IMR-90 (cell line): ENCODE data around the gene ESYT3. TPM values are rescaled to one million over a fixed set of nuclear protein-coding genes. Genes with fewer than 3 reads are reported as not detected.

Experiments used
- ATAC-seq: fragments of 200-7000 bp; cut with Tn5 transposase; 2 replicates; pipeline ENCODE4 v1.9.1; 2020; ENCODE audit warnings: low read depth, mild to moderate bottlenecking, moderate library complexity
- BruUV-seq: library from RNA; stranded (reverse); fragments of 400-500 nt; replicated peaks from 2 replicates; lab custom pipeline; 2021; lab: Mats Ljungman, UMichigan
- CTCF ChIA-PET: fragments of 300-600 bp; formaldehyde crosslinking; extraction: SDS; loops from one replicate; lab custom pipeline; 2021; ENCODE audit warnings: antibody characterized with exemption; lab: Yijun Ruan, JAX
- POLR2A ChIA-PET: fragments of 300-600 bp; sonication (Branson Sonifier 250); formaldehyde crosslinking; loops from one replicate; lab custom pipeline; 2022; ENCODE audit warnings: antibody characterized with exemption; ENCODE audit not compliant: unreplicated experiment; lab: Charles Lee
- DNase-seq: peaks from one replicate; pipeline ENCODE4 v3.0.0; 2013
- H2AFZ ChIP-seq: replicated peaks from 2 replicates; pipeline ENCODE3; 2013; ENCODE audit warnings: low read length, mild to moderate bottlenecking; ENCODE audit not compliant: poor library complexity
- H2AK5ac ChIP-seq: 2 replicates; pipeline ENCODE4 v1.6.1; 2013; ENCODE audit warnings: low read depth, low read length, inconsistent platforms
- H2AK9ac ChIP-seq: replicated peaks from 2 replicates; pipeline ENCODE3; 2013; ENCODE audit warnings: mild to moderate bottlenecking, low read depth, low read length, moderate library complexity; ENCODE audit not compliant: poor library complexity
- H2BK120ac ChIP-seq: 2 replicates; pipeline ENCODE4 v1.6.1; 2013; ENCODE audit warnings: low read depth, low read length, inconsistent platforms
- H2BK15ac ChIP-seq: 3 replicates; pipeline ENCODE4 v1.6.1; 2013; ENCODE audit warnings: low read depth, low read length, inconsistent platforms
- H2BK20ac ChIP-seq: 2 replicates; pipeline ENCODE4 v1.6.1; 2013; ENCODE audit warnings: low read depth, mild to moderate bottlenecking, inconsistent platforms, low read length, moderate library complexity
- H2BK5ac ChIP-seq: 2 replicates; pipeline ENCODE4 v1.6.1; 2013; ENCODE audit warnings: mild to moderate bottlenecking, low read depth, low read length, inconsistent platforms; ENCODE audit not compliant: poor library complexity, severe bottlenecking
- H3K14ac ChIP-seq: replicated peaks from 2 replicates; pipeline ENCODE4 v1.6.1; 2013; ENCODE audit warnings: low read depth, low read length, inconsistent platforms
- H3K18ac ChIP-seq: 2 replicates; pipeline ENCODE4 v1.6.1; 2013; ENCODE audit warnings: low read depth, low read length, control low read depth
- H3K23ac ChIP-seq: 2 replicates; pipeline ENCODE4 v1.6.1; 2013; ENCODE audit warnings: low read depth, low read length, inconsistent platforms
- H3K27ac ChIP-seq: 2 replicates; pipeline ENCODE4 v1.5.1; 2013; ENCODE audit warnings: mild to moderate bottlenecking, control low read depth, low read length; ENCODE audit not compliant: insufficient read depth
- H3K27me3 ChIP-seq: 2 replicates; pipeline ENCODE4 v1.6.1; 2013; ENCODE audit warnings: low read length; ENCODE audit not compliant: control insufficient read depth, insufficient read depth
- H3K36me3 ChIP-seq: 2 replicates; pipeline ENCODE4 v1.6.1; 2013; ENCODE audit warnings: low read length, mixed read lengths; ENCODE audit not compliant: control insufficient read depth, insufficient read depth
- H3K4ac ChIP-seq: 2 replicates; pipeline ENCODE4 v1.6.1; 2013; ENCODE audit warnings: low read depth, low read length, inconsistent platforms
- H3K4me1 ChIP-seq: 2 replicates; pipeline ENCODE4 v1.6.1; 2013; ENCODE audit warnings: low read length, mixed read lengths; ENCODE audit not compliant: control insufficient read depth, insufficient read depth
- H3K4me2 ChIP-seq: 2 replicates; pipeline ENCODE4 v1.6.1; 2013; ENCODE audit warnings: low read depth, mild to moderate bottlenecking, control low read depth, low read length, moderate library complexity
- H3K4me3 ChIP-seq: 2 replicates; pipeline ENCODE4 v1.5.1; 2013; ENCODE audit warnings: low read depth, mild to moderate bottlenecking, control low read depth, low read length, moderate library complexity; ENCODE audit not compliant: insufficient read depth
- H3K56ac ChIP-seq: 2 replicates; pipeline ENCODE4 v1.6.1; 2013; ENCODE audit warnings: low read length, inconsistent platforms; ENCODE audit not compliant: insufficient read depth; ENCODE audit errors: extremely low read depth
- H3K79me1 ChIP-seq, 2 experiments: 2 replicates each; pipeline ENCODE4 v1.6.1; 2013; ENCODE audit warnings: low read length in 2 of 2, inconsistent platforms in 1 of 2, low read depth in 1 of 2
- H3K9ac ChIP-seq: 2 replicates; pipeline ENCODE4 v1.6.1; 2013; ENCODE audit warnings: low read depth, low read length, control low read depth
- H3K9me1 ChIP-seq: 2 replicates; pipeline ENCODE4 v1.6.1; 2013; ENCODE audit warnings: low read length, inconsistent platforms; ENCODE audit not compliant: insufficient read depth
- H3K9me3 ChIP-seq: 2 replicates; pipeline ENCODE4 v1.6.1; 2013; ENCODE audit warnings: low read length; ENCODE audit not compliant: control insufficient read depth, insufficient read depth
- H4K20me1 ChIP-seq: 2 replicates; pipeline ENCODE4 v1.6.1; 2013; ENCODE audit warnings: low read length, inconsistent platforms; ENCODE audit not compliant: insufficient read depth
- H4K5ac ChIP-seq: 2 replicates; pipeline ENCODE4 v1.6.1; 2013; ENCODE audit warnings: mild to moderate bottlenecking, low read depth, low read length, control low read depth
- H4K8ac ChIP-seq, 2 experiments: 2 replicates each; pipeline ENCODE4 v1.6.1; 2013; ENCODE audit warnings: low read depth in 2 of 2, low read length in 2 of 2, control low read depth in 1 of 2, inconsistent platforms in 1 of 2
- H4K91ac ChIP-seq: 2 replicates; pipeline ENCODE4 v1.6.1; 2013; ENCODE audit warnings: low read depth, low read length, inconsistent platforms; ENCODE audit not compliant: insufficient read depth
- BHLHE40 ChIP-seq: fragments of 150-350 bp; IDR thresholded peaks from 2 replicates; pipeline ENCODE4 v1.6.1; 2016; ENCODE audit warnings: mild to moderate bottlenecking, low read depth, low read length
- CEBPB ChIP-seq: IDR thresholded peaks from 2 replicates; pipeline ENCODE4 v1.6.1; 2012; ENCODE audit warnings: low read depth, low read length, improper control_type of control experiment
- CHD1 ChIP-seq: IDR thresholded peaks from 2 replicates; pipeline ENCODE4 v1.6.1; 2012; ENCODE audit warnings: low read depth, low read length, improper control_type of control experiment
- ELK1 ChIP-seq: fragments of 150-350 bp; IDR thresholded peaks from 2 replicates; pipeline ENCODE4 v1.6.1; 2016; ENCODE audit warnings: low read depth, mild to moderate bottlenecking, low read length, moderate library complexity, borderline replicate concordance
- FOS ChIP-seq: fragments of 150-350 bp; IDR thresholded peaks from 2 replicates; pipeline ENCODE4 v1.6.1; 2016; ENCODE audit warnings: low read depth, low read length
- MAFK ChIP-seq: IDR thresholded peaks from 2 replicates; pipeline ENCODE4 v1.6.1; 2012; ENCODE audit warnings: low read depth, low read length, improper control_type of control experiment
- MAZ ChIP-seq: IDR thresholded peaks from 2 replicates; pipeline ENCODE4 v1.6.1; 2012; ENCODE audit warnings: low read depth, mild to moderate bottlenecking, low read length, improper control_type of control experiment, moderate library complexity, borderline replicate concordance
- MXI1 ChIP-seq: IDR thresholded peaks from 2 replicates; pipeline ENCODE4 v1.6.1; 2012; ENCODE audit warnings: low read depth, mild to moderate bottlenecking, low read length, moderate library complexity, borderline replicate concordance
- NFE2L2 ChIP-seq: fragments of 150-350 bp; IDR thresholded peaks from 2 replicates; pipeline ENCODE4 v1.6.1; 2016; ENCODE audit warnings: low read depth, mild to moderate bottlenecking, low read length
- POLR2A ChIP-seq: IDR thresholded peaks from 2 replicates; pipeline ENCODE4 v1.6.1; 2012; ENCODE audit warnings: mild to moderate bottlenecking, low read depth, low read length
- RAD21 ChIP-seq: IDR thresholded peaks from 2 replicates; pipeline ENCODE4 v1.6.1; 2012; ENCODE audit warnings: low read length, improper control_type of control experiment
- RFX5 ChIP-seq: IDR thresholded peaks from 2 replicates; pipeline ENCODE4 v1.8.0; 2012; ENCODE audit warnings: low read depth, mild to moderate bottlenecking, low read length, moderate library complexity
- SMC3 ChIP-seq: fragments of 150-350 bp; IDR thresholded peaks from 2 replicates; pipeline ENCODE4 v1.6.1; 2016; ENCODE audit warnings: low read depth, mild to moderate bottlenecking, antibody characterized with exemption, low read length, moderate library complexity
- WGBS, 2 experiments: methylation state at CpG; one replicate each; pipeline versions ENCODE4 v1.1.5 to v1.1.7; 2013; ENCODE audit warnings: missing lambda C conversion rate in 2 of 2; ENCODE audit not compliant: insufficient read length in 1 of 2; ENCODE audit errors: extremely low coverage in 2 of 2; 5-methylcytosine and 5-hydroxymethylcytosine counted together
- dilution Hi-C: fragments of 300-500 bp; cut with HindIII; formaldehyde crosslinking; loops from one replicate; pipeline ENCODE4 v1.14.3; 2018; ENCODE audit warnings: low sequenced_read_pairs; ENCODE audit not compliant: unreplicated experiment
- in situ Hi-C: fragments of 300-500 bp; cut with MboI; formaldehyde crosslinking; loops from 3 replicates; pipeline ENCODE4 v1.14.3; 2019; ENCODE audit warnings: low sequenced_read_pairs, inconsistent platforms, mixed read lengths
- intact Hi-C: fragments of 100-400 bp; cut with micrococcal nuclease; formaldehyde crosslinking; loops from 2 replicates; pipeline ENCODE4 v1.10.0; 2022
- polyA plus RNA-seq, 3 experiments: library from polyadenylated mRNA; depleted of rRNA; stranded (reverse); fragments of >200 nt; gene quantifications; 2 replicates each; pipeline ENCODE4 v1.2.3, GENCODE V29; 2012; ENCODE audit warnings: low replicate concordance in 1 of 3
- total RNA-seq: library from RNA; depleted of rRNA; stranded (reverse); fragments of >200 nt; gene quantifications from 2 replicates; pipeline ENCODE4 v1.2.3, GENCODE V29; 2012
- TF ChIP-seq, protein P1 (sequence below): conservative IDR thresholded peaks from 2 replicates; pipeline ENCODE4 v1.5.1; 2012; ENCODE audit warnings: mild to moderate bottlenecking, low read depth, low read length, improper control_type of control experiment
- TF ChIP-seq, protein P2 (sequence below): fragments of 150-350 bp; IDR thresholded peaks from 2 replicates; pipeline ENCODE4 v1.6.1; 2017; ENCODE audit warnings: mild to moderate bottlenecking, antibody characterized with exemption, low read length, low read depth

Gene ESYT3
- total and polyA plus RNA-seq, 2 of the 4 experiments (the other 2 are of a cell fraction) = under 0.01 to 0.02 TPM

DNA sequence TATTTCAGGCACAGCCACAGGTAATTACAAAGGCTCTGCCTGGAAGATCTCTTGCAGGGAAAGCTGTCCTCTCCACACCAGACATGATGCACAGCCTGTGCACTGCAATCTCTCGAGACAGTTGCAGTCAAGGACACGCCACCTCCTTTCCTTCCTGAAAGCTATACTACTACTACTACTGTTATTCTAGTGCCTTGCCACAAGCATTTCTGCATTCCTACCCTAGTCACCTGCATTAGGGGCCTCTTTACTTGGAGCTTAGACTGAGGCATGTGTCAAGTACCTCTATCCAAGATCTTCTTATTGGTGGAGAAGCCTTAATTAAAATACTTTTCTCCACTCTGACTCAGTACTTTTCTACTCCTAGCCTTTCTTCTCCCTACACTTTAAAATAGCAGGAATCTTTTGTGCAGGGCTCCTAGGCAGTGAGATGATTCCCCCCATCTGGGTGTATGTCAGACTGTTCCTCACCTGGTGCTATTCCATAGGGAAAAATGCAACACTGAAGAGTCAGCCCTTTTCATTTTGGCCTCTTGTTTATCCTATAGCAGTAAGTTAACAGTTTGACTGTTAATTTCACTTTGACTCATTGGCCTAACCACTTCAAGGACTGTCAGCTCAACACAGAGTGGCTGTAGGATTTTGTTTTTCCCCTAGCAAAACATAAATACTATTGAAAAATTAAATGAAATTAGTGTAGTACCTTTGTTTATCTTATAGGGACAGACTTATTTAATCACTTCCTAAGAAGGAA, 78.9 kb downstream of the ESYT3 start:
- no peak for DNase-seq
- WGBS, 2 experiments = no CpG with 5 or more reads among the region's 2 CpGs
- TF ChIP-seq MAZ = no peak
- TF ChIP-seq CEBPB = no peak
- TF ChIP-seq CHD1 = no peak
- no peak for TF ChIP-seq FOS
- TF ChIP-seq MXI1 = no peak
- TF ChIP-seq NFE2L2 = no peak
- no peak for TF ChIP-seq MAFK
- TF ChIP-seq, protein P1, sequence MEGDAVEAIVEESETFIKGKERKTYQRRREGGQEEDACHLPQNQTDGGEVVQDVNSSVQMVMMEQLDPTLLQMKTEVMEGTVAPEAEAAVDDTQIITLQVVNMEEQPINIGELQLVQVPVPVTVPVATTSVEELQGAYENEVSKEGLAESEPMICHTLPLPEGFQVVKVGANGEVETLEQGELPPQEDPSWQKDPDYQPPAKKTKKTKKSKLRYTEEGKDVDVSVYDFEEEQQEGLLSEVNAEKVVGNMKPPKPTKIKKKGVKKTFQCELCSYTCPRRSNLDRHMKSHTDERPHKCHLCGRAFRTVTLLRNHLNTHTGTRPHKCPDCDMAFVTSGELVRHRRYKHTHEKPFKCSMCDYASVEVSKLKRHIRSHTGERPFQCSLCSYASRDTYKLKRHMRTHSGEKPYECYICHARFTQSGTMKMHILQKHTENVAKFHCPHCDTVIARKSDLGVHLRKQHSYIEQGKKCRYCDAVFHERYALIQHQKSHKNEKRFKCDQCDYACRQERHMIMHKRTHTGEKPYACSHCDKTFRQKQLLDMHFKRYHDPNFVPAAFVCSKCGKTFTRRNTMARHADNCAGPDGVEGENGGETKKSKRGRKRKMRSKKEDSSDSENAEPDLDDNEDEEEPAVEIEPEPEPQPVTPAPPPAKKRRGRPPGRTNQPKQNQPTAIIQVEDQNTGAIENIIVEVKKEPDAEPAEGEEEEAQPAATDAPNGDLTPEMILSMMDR = no peak
- TF ChIP-seq SMC3 = no peak
- no peak for TF ChIP-seq POLR2A
- no peak for TF ChIP-seq ELK1
- no peak for TF ChIP-seq RAD21
- no peak for TF ChIP-seq BHLHE40
- TF ChIP-seq RFX5 = no peak
- TF ChIP-seq, protein P2, sequence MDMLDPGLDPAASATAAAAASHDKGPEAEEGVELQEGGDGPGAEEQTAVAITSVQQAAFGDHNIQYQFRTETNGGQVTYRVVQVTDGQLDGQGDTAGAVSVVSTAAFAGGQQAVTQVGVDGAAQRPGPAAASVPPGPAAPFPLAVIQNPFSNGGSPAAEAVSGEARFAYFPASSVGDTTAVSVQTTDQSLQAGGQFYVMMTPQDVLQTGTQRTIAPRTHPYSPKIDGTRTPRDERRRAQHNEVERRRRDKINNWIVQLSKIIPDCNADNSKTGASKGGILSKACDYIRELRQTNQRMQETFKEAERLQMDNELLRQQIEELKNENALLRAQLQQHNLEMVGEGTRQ = no peak
- Histone ChIP-seq H4K5ac (no peak overlapping the region), H2BK15ac (no peak overlapping the region), H2BK5ac (no peak overlapping the region), H3K4me3 (no peak overlapping the region), H3K27ac (no peak overlapping the region), H3K79me1 (no peaks in the 10 kb centered on the region), H4K8ac (no peak overlapping the region), H3K4ac (no peak overlapping the region), H2BK20ac (no peak overlapping the region), H3K9me1 (peaks cover 3% of the 10 kb centered on the region; the same call in 1 of the 2 replicates), H3K4me2 (no peak overlapping the region), H3K23ac (no peak overlapping the region), H3K36me3 (no peaks in the 10 kb centered on the region), H2BK120ac (no peak overlapping the region), H3K4me1 (no peaks in the 10 kb centered on the region), H3K9me3 (peaks cover 2% of the 10 kb centered on the region; the same call in 1 of the 2 replicates), H3K27me3 (no peaks in the 10 kb centered on the region), H2AFZ (no peak overlapping the region), H3K18ac (no peak overlapping the region), H3K9ac (no peak overlapping the region), H3K56ac (no peak overlapping the region), H4K20me1 (no peaks in the 10 kb centered on the region), H2AK5ac (no peak overlapping the region), H2AK9ac (no peak overlapping the region), H3K14ac (no peak overlapping the region), H4K91ac (no peak overlapping the region)
- dilution Hi-C loops (no loop called here), intact Hi-C loops (no loop called here), in situ Hi-C loops (no loop called here)
- CTCF ChIA-PET = interaction anchor here (1.6 kb wide), 1 partner anchor 411 kb away, joined by 4 read pairs; no protein-coding TSS in a partner anchor
- ATAC-seq = no peak
- POLR2A ChIA-PET = no interaction called here
- BruUV-seq = no TSS peak
